ENCODE data around the gene ISY1.

Gene ISY1

DNA sequence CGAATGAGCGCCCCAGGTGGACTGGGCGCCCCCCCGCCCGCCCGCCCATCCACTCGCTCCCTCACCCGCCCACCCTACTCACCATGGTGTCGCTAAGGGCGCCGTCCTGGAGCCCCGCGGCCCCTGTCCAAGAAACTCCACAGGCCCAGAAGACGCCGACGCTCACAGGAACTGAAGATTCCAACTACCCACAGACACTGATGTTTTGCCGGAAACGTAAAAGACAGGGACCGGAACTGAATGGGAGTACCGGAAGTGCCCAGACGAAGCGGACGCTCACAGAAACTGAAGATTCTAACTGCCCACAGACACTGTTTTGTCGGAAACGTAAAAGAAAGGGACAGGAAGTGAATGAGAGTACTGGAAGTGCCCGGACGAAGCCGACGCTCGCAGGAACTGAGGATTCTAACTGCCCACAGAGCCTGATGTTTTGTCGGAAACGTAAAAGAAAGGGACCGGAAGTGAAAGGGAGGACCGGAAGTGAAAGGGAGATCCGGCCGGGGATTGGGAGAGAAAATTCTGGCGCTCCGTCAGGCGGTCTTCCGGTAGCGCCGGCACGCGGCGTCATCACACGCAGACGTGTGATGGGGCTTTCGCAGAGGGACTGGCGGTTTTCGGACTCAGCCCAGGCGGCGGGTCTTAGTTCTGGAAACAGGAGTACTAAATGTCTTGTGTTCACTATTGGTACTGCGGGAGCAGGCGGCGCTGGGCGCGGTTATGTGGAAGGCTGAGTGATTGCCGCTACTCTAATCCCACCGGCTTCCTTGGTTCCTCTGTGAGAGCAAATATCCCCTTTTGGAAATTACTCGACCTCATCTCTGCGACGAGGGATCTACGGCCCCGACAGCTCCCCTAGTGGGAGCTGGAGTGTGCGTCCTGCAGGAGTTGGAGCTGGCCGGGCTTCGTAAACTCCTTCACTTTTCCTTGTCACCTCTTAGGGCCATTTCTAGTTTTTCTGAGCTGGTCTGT is at the start of gene ISY1:
TSS of gene ISY1 (minus strand) at position 173 of the 969 bp plus-strand sequence. CDS start at position 85, 88 bp downstream.
- TF ChIP-seq CTCF (IDR thresholded peaks at IDR 0.05) (peak; percentile 93), ZFX (IDR thresholded peaks at IDR 0.05; ENCODE audit: borderline replicate concordance) (no peak)
- H3K27ac ChIP-seq: peak within 1 kb of the TSS; percentile 96

DNA sequence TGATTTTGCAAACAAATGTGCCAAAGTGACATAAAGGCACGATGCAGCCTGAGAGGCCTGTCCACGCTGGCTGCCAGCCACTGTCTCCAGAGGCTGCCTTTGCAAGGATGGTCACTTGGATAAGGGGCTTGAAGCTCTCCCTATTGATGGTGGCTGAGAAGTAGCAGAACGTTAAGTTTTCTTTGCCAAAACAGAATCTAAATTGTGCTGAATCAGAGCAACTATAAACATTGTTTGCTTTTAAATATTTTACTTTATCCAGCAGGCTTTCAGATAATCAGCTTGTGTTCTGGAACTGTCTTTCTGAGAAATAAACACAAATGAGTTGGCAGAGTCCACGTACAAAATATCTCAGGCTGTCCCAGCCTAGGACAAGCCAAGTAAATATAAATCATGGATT is 46.6 kb upstream of the ISY1 start:
- TF ChIP-seq ZFX (IDR thresholded peaks at IDR 0.05; ENCODE audit: borderline replicate concordance) (no peak), CTCF (IDR thresholded peaks at IDR 0.05) (no peak)
- H3K27ac ChIP-seq: peak overlapping the region; percentile 26; the same call in 1 of the 2 replicates

- H3K27ac ChIP-seq: peak overlapping the region; percentile 83
- no peak for TF ChIP-seq ZFX (IDR thresholded peaks at IDR 0.05; ENCODE audit: borderline replicate concordance)
- no peak for TF ChIP-seq CTCF (IDR thresholded peaks at IDR 0.05)
Measured at GRCh38 chr3:129205109-129205832, 44.4 kb upstream of the ISY1 start.

DNA sequence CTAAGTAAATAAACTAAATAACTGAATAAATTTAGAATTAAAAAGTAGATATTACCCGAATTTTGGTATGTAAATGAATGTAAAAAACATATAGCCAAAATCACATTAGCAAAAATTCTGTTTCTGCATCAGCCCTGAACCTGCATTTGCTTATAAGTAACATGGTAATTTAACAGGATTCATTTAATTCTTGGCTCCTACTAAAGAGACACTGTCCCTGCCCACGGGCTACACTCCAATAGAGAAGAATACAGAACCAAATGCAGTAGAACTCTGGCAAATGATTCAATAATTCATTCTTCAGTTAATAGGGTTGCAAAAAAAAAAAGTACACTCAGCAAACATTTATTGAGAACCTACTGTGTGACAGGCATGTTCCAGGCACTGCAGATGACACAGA is 43.6 kb upstream of the ISY1 start:
- TF ChIP-seq CTCF (IDR thresholded peaks at IDR 0.05) (no peak), ZFX (IDR thresholded peaks at IDR 0.05; ENCODE audit: borderline replicate concordance) (no peak)
- H3K27ac ChIP-seq: peak overlapping the region; percentile 83

- TF ChIP-seq ZFX (IDR thresholded peaks at IDR 0.05; ENCODE audit: borderline replicate concordance) (no peak), CTCF (IDR thresholded peaks at IDR 0.05) (no peak)
- no peak overlapping the region for H3K27ac ChIP-seq
Measured at GRCh38 chr3:129199366-129199765, 38.5 kb upstream of the ISY1 start.

DNA sequence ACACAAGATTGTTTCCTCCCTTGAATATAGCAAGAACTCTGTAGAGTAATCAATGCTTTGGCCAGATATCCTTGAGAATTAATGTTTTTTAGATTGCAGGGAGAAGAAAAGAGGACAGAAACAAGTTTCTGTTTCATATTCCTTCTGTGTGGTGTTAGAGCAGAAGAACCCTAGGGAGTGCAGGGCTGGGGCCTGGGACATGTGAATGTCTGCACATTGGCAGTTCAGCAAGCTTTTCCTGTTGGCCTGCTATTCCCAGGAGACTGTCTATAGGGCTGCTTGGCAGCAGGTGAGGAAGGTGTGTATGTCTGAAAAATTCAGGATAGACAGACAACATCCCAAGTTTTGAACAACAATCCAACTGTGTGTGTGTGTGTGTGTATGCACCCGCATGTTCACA is 36.5 kb upstream of the ISY1 start:
- H3K27ac ChIP-seq: no peak overlapping the region
- TF ChIP-seq CTCF (IDR thresholded peaks at IDR 0.05): no peak
- no peak for TF ChIP-seq ZFX (IDR thresholded peaks at IDR 0.05; ENCODE audit: borderline replicate concordance)
